Measurements from ENCODE around the gene CALB2.

- TF ChIP-seq CTCF (IDR thresholded peaks at IDR 0.05), result no peak
- no peak for TF ChIP-seq EZH2 (IDR thresholded peaks at IDR 0.05; ENCODE audit: borderline replicate concordance, insufficient read depth, low read depth, low read length, poor library complexity, severe bottlenecking)
Observed at GRCh38 chr16:71348262-71349085, 10.0 kb upstream of the CALB2 start.
